ENCODE results near the gene PIK3AP1.

Gene PIK3AP1

DNA sequence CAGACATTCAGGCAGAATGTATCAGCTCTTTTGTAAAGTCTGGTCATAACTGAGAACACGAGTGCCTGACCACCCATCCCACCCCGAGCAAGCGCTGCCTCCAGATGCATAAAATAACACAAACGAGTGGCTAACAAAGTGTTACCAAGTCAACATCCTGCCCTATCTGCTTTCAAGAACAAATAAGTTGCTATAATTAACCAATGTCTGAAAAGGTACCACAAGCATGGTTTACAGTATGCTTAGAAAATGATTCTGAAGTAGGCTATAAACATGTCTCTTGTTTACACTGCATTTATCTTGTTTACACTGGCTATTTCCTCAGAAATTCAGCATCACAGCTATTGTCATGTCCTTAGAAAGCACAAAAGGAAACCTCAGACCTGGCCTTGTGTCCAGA lies 49.5 kb downstream of the PIK3AP1 start:
- FAIRE-seq = peak; percentile 88

DNA sequence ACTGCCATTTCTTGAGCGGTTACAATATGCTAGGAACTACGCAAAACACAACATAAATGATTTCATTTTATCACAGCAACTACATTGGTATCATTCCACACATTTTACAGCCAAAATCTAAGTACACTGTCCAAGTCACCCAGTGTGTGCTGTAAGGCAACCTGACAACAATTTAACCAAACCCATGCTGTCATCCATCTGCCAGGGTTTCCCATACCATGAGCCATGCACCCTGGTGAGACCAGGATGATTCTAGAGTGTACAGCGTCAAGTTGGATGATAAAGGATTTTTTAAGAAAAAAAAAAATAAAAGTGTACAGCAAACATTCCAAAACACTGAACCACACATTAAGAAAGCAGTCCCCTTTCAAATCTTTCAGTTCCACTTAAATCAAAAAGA lies 52.9 kb downstream of the PIK3AP1 start:
- FAIRE-seq = no peak

DNA sequence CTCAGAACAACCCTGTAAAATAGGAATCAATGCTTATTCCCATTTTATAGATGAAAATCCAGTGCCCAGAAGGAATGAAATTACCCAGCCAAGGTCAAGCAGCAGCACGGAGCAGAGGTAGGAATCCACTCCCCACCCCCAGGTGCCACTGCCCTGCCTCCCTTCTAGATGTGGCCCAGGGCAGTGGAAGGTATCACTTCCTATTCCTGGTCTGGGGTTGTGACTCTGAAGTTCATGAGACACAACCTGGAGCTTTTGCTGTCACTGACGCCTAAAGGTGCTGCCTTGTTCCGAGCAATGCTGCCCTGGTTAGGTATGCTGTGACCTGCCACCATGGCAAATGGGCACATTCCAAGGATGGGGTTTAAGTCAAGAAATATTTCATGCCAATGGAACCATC lies 53.6 kb downstream of the PIK3AP1 start:
- FAIRE-seq = no peak

DNA sequence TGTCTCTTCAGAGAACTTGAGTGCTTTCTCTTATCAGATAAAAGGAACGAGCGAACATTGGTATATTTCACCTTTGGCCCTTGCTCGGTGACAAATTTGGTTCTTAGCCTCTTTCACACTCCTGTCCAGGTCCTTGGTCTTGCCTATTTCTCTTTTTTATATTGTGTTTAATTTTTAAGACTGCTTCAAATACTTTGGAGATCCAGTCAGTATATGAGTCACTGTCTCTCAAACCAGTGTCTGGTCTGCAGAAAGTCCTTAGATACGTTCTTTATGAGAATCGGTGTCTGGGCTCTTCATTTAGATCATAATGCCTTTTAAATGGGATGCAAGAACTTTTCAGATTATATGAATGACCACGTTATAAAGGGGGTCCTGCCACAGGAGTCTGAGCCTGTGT lies 55.0 kb downstream of the PIK3AP1 start:
- FAIRE-seq = no peak

DNA sequence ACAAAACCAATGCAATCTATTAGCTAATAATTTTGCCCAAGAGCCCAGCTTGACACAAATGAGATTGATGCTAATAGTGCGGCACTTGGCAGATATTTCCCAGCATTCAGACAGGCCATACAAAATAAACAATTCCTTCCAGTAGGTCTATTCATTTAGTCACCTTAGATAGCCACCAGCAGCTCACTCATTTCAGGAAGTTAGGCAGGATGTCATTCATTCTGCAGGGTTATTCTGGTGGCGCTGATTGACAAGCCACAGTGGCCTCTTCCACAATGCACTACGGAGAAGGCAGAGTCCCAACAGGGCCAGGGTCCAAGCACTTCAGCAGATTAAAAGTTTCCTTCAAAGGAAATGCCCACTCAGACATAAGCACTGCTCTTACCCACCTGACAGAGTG lies 55.8 kb downstream of the PIK3AP1 start:
- FAIRE-seq = no peak

DNA sequence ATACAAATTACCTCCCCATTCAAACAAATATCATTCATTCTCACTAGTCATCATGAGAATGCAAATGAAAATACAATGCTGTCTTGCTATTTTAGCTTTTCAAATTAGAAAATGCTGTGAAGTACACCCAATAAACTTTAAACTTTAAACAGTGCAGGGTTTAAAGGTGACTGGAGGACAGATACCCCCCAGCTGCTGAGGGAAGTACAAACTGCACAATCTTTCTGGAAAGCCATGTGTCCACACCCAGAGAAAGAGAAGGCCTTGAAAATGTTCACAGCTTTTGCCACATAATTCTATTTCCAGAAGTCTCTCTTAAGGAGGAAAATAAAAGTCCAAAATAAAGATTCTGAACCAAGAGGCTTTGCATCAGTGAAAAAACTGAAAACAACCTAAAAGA lies 56.5 kb downstream of the PIK3AP1 start:
- FAIRE-seq = no peak

DNA sequence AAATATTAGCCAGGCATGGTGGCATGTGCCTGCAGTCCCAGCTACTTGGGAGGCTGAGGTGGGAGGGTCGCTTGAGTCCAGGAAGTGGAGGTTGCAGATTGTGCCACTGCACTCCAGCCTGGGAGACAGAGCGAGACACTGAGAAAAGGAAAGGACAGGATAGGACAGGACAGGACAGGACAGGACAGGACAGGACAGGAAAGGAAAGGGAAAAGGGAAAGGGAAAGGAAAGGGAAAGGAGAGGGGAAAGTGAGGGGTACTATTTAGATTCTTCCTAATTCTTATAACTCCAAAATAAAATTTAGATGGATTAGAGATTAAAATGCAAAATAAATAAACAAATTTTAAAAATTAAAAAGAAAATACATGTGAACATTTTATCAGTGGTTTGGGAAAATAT lies 58.7 kb downstream of the PIK3AP1 start:
- FAIRE-seq = peak; percentile 43

DNA sequence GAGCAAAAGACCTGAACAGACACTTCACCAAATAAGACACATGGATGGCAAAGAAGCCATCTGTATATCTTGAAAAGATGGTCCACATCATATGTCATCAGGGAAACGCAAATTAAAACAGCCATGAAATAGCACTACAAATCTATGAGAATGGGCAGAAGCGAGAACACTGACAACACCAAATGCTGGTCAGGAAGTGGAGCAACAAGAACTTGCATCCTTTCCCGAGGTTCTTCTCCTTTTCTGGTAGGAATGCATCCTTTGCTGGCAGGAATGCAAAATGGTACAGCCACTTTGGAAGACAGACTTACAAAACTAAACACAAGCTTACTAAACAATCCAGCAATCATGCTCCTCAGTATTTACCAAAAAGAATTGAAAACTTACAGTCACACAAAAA lies 60.0 kb downstream of the PIK3AP1 start:
- no peak for FAIRE-seq

DNA sequence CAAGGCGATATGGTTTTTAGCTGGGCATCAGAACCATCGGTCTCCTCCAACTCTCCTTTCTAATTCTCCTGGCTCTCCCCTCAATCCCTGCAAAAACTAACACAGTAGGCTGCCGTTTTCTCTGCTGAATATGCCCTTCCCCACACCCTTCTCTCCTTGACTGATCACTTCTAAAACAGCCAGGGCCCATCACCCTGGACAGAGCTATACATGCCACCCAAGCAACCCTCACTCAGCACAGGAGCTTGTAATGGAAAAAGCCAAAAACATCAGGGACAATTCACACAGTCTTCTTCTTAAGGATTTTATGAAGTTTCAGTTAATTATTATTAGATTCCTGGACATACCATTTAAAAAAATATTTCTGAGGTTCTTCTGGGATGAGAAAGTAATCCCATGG lies 61.5 kb downstream of the PIK3AP1 start:
- FAIRE-seq = no peak

DNA sequence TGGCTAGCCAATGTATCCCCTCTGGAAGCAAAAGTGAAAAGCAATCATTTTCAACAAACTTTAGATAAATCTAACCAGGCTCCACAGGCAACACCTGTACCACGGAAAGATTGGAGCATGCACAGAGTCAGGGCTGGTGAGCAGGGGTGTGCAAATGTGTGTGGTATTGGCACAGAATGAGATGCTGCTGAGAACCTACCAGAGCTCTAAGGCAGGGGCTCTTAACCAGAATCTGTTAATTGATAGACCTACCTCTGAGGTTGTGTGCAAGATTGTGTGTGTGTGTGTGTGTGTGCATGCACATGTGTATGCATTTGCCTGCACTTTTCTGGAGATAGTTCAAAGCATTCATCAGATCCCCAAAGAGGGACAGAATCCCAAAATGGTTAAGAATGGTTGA lies 62.9 kb downstream of the PIK3AP1 start:
- no peak for FAIRE-seq

DNA sequence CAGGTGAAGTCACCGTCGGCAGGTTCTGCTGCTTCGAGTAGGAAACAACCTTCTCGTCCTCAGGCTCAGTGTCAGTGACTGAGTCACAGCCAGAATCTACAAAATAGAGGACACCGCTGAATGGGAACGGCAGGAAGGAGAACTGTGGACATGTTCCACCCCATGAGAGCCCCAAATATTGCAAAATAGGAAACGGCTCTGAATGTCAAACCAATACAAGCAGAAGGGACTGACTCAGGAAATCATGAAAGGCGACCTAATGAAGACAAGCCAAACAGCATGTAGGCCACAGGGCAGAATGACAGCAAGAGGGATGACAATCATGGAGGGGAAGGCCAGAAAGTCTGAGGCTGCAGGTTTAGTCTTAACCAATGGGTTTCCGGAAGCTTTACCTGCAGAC lies 63.5 kb downstream of the PIK3AP1 start:
- FAIRE-seq = no peak

DNA sequence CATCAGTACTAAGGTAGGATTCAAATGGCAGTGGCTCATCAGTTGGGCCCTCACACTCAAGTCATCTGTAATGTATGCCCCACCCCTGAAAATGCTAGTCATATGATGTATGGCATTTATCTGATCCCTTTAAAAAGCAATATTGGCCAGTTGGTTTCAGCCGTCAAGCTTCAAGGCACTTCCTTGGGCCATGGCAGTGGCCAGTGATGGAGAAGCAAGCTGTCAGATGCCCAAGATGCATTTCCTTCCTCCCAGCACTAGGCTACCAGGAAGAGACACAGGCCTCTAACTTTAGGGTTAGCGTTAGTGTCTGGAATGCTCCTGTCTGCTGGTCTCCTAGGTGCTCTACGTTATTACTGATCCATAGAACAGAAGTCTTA lies 64.1 kb downstream of the PIK3AP1 start:
- no peak for FAIRE-seq

DNA sequence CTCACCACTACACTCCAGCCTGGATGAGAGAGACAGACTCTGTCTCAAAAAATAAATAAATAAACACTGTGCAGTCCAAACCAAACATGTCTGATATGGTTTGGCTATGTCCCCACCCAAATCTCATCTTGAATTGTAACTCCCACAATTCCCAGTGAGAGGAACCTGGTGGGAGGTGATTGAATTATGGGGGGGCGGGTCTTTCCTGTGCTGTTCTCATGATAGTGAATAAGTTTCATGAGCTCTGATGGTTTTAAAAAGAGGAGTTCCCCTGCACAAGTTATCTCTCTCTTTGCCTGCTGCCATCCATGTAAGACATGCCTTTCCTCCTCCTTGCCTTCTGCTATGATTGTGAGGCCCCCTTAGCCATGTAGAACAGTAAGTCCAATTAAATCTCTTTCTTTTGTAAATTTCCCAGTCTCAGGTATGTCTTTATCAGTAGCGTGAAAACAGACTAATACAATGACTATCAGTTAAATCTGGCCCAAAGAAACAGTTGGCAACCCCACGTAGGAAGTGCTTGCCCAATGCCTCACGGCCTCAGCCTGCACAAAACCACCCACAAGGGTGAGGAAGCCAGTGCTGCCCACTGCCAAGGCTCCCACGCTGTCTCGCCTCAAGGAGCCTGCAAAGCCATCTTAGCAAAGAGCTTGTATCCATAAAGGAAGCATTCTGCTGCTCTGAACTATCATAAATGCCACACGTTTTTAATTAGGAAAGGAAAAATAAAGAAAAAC lies 64.7 kb downstream of the PIK3AP1 start:
- no peak for FAIRE-seq

DNA sequence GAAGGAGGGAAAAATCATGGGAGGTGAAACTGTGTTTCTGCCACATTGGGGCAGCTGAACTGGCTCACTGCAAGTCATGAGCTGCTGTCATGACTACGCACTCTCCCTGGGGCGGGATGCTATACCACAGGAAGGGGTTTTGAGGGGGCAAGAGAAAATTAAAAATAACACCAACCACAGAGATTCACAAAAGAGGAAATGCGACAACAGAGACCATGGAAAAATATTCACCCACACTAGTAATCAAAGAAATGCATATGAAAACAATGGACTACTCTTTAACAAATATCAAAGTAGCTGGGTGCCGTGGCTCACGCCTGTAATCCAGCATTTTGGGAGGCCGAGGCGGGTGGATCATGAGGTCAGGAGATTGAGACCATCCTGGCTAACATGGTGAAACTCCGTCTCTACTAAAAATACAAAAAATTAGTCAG lies 68.3 kb downstream of the PIK3AP1 start:
- FAIRE-seq = no peak

DNA sequence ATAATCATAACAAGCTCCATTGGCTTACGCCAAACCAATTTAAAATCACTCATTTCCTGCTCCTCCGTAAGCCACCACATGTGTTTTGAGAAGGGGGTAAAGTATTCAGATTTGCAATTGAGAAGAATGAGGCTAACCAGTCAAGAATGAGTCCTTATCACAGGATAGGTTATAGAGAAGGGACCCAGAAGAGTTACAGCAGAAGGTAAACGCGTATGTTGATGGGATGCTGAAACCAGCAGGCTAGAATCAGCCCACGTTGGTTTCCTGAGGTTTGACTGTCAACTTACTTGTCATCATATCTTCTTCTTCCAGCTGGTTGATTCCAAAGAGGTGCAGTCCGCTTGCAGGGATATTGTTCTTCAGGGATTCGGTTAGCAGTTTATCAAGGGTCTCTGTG lies 69.4 kb downstream of the PIK3AP1 start:
- no peak for FAIRE-seq

DNA sequence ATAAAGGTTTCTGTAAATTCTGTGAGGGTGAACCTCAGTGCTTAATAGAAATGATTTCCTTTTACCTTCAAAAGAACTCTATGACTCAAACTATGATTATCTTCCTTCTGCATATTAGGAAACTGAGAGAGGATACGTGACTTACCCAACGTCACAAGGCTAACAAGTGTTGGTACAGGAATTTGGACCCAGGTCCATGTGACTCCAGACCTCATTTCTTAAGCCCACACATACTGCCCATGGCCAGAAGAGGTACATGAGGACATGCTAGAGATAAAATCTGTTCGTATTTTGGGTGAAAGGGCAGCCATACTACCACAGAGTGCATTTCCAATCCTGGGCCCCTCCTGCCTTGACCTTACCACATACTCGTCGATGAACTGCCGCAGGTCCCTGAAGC lies 72.0 kb downstream of the PIK3AP1 start:
- no peak for FAIRE-seq

DNA sequence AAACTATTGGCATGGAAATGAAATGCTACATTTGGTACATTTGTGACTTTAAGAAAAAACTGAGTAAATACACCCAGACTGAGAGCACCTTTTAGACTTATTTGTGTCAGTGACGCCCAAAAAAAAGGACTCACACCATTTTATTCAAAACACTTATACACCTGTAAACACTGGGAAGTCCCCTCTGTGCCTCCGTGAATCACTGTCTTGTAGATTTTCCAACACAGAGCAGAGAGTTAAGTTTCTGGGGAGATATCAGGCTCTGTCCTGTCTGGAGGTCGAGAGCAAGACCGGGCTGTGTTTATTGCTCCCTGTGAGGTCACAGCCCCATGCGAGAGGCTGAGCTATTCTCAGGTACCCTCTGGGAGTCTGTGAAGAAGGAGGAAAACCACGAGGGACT lies 72.8 kb downstream of the PIK3AP1 start:
- FAIRE-seq = no peak

DNA sequence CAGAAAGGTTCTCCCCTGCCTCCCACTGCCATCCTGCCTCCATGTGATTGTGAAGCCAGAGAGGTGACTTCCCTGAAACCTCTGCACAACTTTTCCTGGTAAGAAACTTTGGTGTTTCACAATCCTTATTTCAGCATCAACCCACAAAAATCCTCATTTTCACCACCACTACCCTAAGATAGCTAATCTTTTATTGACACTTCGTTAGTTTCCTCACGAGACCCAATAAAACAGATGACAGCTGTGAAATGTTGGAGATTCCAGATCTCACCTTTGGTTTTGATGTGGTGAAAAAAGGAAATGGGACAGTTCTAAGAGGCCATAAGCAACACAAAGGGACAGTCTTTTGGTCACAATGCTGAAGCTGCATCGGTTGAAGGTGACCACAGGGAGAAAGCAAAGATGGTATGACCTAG lies 73.6 kb downstream of the PIK3AP1 start:
- FAIRE-seq = no peak

DNA sequence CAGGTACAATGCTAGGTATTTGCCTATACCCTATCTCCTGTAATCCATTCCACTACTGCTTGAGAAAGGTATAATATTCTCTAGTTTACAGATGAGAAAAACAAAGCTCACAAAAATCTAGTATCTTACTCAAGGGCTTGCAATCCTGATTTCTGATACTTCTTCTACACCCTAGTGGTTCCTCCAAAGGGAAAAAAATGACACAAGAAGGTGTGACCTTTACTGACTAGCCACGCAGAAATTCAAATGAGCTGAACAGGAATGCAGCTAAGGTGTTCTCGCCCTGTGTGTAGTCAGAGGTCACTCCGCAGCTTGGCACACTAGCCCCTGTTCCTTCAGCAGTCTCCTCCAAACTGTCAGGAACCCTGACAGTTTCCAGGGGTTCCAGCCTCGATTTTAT lies 74.0 kb downstream of the PIK3AP1 start:
- no peak for FAIRE-seq

DNA sequence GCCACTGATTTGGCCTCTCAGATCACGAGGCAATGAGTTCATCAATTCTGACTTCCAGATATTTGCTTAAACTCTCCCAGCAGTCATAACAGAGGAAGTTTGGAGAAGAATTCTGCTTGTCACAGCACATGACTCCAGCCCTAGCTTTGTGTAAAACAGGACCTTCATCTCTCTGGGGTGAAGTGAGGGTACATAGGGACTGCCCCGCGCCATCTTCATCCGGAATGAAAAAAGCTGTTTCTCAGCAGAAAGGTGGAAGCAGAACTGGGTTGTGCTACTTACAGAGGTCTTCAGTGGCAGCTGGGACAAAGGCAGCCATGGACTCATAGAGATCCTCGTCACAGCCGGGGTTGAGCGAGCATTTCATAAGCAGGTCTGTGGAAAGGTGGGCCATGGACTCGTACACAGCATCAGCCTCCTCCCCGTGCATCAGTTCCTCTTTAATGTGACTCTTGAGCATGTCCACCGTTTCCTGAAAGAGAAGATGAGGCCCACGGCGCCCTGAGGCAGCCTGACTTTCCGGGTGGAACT lies 75.1 kb downstream of the PIK3AP1 start:
- no peak for FAIRE-seq

DNA sequence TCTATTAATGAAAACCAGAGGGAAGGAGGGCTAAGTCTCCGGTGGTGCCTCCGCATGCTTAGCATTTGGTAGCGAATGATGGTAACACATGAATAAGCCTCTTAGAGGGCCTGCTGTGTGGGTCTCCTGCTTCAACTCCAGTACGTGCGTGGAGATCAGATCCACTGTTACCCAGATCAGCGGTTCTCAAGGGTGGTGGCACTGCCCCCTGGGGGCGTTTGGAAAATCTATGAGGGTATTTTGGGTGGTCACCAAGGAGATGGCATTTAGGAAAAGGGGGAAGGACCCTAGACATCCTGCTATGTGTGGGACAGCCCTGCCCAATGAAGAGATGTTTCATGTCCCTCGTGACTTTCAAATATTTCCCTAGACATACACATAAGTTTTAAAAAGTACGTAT lies 76.4 kb downstream of the PIK3AP1 start:
- FAIRE-seq = no peak

DNA sequence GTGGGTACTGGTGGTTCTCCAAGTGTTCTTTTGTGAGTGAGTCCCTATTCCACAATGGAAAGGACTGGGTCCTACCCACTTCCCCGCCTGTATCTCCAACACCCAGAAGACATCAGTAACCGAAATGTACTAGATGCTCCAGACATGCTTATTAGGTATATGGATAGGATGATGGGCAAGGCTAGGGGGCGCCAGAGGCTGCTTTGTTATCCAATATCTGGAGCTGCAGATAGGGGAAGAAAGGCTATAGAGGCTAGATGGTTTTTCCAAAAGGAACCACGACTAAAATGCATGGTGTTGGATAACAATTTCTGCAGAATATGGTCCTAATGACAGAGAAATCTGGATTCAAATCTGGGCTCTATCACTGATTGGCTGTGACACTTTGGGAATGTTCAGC lies 77.3 kb downstream of the PIK3AP1 start:
- no peak for FAIRE-seq

DNA sequence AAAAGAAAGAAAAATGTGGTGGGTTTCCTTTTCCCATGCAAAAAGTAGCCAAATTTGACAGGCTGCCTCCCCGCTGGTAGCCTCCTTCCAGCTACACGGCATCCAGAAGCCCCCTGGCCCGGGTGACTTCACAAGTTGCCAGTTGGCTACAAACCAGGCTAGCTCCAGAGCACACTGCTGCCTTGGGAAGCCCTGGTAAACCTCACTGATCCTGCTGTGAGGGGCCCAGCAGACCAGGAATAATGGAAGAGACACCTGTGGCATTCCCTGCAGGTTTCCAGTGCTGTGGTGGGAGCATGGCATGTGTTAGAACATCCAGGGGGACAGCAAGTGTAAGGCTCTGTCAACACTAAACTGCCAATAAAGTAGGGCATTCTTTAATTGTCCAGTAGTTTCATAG lies 77.8 kb downstream of the PIK3AP1 start:
- no peak for FAIRE-seq

DNA sequence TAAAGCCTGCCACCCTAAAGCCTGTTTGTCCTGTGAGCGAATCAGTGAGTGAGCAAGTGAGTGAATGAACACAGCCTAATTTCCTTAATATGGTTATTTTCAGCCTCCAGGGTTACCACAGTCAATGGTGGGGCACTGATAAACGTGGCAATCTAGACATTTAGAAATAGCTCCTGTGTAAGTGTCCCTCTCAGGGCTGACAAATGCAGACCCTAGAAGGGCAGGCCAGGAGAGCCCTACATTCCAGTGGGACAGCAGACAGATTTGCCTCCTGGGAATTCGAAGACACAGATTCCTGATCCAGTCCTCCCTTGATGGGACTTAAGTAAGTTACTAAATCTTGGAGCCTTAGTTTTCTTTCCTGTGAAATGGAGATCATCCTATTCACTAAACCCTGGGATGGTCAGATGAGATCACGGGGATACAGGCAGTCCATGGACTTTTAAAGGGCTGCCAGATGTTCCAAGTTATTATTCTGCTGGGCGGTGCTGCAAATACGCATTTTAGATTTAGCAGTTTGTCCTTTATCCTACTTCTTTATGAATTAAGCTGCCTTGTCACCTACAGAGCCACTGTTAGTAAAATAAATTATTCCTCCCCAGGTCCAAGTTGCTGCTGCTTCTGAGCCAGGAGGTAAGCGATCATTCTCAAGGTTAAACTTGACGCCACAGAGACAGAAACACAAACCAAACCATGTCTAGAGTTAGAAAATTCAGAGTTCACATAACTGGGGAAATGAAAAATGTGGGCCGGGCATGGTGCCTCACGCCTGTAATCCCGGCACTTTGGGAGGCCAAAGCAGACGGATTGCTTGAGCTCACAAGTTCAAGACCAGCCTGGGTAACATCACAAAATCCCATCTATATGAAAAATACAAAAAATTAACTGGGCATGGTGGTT lies 78.7 kb downstream of the PIK3AP1 start:
- FAIRE-seq = no peak
